ENCODE data around the gene PNPLA6.
A peak's percentile ranks its signal among the peaks of the same experiment; 100 is the strongest.

Gene PNPLA6

DNA sequence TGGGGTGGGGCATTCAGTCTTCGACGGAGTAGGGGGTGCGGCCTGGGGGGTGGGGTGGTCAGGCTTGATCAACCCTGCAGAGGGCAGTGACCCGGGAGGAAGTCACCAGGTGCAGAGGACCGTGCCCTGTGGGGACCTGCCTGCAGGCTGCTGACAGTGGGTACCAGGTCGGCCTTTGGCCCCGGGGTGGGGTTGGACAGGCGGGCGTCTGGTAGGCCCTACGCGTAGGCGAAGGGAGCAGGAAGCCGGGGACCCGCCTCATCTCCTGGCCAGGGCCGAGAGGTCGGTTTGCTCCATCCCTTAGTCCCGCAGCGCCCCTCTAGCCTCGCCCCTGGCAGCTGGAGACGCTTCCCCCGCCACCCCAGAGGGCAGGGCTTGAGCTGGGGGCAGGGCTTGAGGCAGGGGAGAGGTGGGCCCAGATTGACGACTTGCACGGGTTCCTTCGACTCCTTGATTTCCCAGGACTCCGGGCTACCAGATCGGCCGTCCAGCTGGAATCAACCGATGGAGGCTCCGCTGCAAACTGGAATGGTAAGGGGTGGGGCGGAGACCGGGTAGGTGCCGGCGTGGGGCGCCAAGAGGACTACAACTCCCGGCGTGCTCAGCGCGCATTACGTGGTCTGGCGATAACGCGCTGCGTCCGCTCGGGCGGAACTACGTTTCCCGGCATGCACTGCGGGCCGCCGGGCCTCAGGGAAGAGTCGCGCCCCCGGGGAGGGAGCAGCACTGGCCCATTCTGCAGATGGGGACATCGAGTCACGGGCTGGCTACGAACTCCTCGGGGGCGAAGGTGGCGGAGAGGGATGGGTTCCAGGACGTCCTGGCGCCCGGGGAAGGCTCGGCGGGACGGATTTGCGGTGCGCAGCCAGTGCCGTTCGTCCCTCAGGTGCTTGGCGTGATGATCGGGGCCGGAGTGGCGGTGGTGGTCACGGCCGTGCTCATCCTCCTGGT is at the start of gene PNPLA6:
PNPLA6 (plus strand) TSS at position 671 of the 951 bp plus-strand sequence; CDS start at position 743, 72 bp downstream.
- peak; percentile 99 for DNase-seq

- no peak for DNase-seq
Measured at GRCh38 chr19:7486923-7487322, 48.6 kb upstream of the PNPLA6 start.

GRCh38 chr19:7488736-7489353 is 46.7 kb upstream of the PNPLA6 start, which contains the start of gene PEX11G:
Gene PEX11G (minus strand): TSS chr19:7489035. CDS start chr19:7489010, 25 bp downstream.
- peak; percentile 97 for DNase-seq

DNA sequence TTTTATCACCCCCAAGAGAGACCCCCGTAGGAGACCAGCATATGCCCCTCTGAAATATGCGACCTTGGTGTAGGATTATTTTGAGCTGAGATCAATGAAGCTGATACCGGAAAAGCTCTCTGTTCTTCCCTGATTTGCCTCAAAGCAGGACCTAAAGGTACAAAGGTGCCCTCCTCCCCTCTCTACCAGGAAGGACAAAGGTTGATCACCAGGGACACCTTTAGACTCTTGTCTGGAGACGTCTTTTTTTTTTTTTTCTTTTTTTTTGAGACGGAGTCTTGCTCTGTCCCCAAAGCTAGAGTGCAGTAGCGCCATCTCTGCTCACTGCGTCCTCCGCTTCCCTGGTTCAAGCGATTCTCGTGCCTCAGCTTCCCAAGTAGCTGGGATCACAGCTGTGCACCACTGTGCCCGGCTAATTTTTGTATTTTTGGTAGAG is 45.9 kb upstream of the PNPLA6 start:
- DNase-seq: no peak

DNA sequence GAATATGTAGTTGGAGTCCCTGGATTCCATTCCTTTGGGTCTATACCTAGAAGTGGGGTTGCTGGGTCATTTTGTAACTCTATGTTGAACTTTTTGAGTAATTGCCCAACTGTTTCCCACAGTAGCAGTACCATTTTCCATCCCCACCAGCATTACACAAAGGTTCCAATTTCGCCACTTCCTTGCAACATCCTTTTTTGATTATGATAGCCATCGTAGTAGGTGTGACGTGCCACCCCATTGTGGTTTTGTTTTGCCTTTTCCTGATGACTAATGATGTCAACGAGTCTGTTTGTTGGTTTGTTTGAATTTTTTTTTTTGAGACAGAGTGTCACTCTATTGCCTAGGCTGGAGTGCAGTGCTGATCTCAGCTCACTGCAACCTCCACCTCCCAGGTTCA is 43.4 kb upstream of the PNPLA6 start:
- DNase-seq: no peak

GRCh38 chr19:7492558-7492957 is 43.0 kb upstream of the PNPLA6 start:
- DNase-seq: no peak

DNA sequence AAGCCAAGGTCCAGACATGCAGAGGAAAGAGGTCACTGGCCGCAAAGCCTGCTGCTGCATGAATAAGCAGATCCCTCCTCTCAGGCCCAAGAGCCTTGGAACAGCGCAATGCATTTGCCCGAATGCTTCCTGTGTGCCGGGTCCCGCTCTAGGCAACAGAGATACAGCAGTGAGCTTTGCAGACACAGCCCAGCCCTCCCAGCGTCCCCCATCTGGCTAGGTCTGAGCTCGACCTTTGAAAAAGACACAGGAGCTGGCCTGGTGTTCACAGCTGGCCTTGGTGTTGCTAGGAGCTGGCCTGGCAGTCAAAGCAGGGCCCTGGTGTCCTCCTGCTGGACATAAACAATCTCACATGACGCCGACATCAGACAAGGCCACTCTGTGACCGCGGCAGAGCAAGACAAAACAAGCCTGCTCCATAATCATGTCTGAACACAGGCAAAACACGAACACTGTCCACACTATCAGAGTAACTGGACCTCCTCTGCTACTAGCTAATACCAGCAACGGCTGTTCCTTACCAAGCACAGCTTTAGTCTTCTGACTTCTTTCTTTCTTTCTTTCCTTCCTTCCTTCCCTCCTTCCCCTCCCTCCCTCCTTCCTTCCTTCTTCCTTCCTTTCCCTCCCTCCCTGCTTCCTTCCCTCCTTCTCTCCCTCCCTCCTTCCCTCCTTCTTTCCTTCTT is 41.0 kb upstream of the PNPLA6 start:
- DNase-seq: no peak

- DNase-seq: no peak
Measured at GRCh38 chr19:7497292-7497691, 38.2 kb upstream of the PNPLA6 start.

DNA sequence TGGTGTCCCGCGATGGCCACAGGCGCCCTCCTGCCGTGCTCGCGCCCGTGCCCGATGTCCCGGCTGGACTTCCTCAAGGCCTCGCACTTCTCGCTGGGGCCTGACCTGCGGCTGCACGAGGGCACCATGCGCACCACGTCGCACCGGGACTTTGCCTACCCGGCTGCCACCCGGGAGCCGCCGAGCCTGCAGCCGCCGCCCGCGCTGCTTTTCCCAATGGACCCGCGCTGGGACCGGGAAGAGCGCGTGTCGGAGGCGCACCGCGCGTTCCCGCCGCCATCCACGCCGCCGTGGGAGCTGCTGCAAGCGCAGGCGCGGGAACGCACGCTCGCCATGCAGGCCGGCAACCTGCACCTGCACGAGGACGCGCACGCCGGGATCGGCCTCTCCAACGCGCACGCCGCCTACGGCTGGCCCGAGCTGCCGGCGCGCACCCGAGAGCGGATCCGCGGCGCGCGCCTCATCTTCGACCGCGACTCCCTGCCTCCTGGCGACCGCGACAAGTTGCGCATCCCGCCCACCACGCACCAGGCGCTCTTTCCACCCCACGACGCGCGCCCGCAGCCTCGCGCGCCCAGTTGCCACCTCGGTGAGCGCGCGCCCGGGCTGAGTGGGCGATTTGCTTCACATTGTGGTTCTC is 34.6 kb upstream of the PNPLA6 start:
- DNase-seq: peak; percentile 76

GRCh38 chr19:7502552-7502951 is 33.0 kb upstream of the PNPLA6 start:
- DNase-seq: no peak

DNA sequence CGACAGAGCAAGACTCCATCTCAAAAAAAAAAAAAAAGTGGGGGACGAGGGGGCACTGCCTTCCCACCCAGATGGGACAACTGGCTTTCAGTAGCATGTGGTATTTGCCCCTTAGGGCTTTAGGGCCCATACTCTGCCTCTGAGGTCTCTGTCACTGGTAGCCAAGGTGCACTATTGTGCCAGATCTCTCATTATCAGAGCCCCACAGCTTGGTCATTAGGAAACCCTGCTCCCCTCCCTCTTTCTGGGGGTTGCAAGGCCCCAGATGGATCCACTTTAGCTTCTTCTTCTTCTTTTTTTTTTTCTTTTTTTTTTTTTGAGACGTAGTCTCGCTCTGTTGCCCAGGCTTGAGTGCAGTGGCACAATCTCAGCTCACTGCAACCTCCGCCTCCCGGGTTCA is 30.8 kb upstream of the PNPLA6 start:
- no peak for DNase-seq

DNA sequence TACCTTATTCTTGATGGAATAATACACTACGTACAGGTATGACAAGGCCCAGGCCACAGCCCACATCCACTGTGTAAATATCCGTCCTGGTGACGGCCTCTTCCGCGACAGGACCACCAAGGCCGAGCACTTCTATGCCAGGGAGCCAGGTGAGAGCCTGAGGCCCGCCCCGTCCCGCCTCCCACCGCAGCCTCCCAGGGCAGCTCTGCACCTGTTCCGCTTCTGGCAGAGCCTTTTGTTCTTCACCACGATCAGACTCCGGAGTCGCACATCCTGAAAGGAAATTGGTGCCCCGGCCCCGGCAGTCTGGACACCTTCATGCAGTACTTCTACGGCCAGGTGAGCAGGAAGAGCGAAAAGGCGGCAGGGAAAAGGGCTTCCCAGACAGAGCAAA is 30.2 kb upstream of the PNPLA6 start:
- no peak for DNase-seq

DNA sequence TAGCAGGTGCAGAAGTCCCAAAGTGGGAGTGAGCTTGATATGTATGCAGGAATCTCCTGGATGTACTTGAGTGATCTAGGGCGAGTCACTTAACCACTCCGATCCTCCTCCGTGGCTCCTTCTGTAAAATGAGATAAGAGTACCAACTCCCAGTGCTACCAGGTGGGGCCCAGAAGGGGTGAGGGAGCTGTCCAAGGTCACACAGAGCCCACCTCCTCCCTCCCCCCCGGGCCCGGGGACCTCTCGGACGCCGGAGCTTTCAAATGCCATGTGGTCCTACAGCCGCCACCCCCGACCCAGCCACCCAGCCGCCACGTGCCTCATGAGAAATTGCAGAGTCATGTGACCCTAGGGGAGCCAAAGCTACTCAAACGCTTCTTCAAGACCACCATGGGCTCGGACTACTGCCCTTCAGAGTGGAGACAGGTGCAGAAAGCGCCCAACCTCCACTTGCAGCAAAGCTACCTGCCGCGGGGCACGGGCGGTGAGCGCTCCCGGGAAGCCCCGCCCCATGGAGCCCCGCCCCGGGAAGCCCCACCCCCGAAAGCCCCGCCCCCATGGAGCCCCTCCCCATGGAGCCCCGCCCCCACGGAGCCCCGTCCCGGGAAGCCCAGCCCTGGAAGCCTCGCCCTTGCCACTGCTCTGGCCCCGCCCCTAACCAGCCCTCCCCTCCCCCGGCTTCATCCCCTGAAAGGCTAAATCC is 29.7 kb upstream of the PNPLA6 start:
- no peak for DNase-seq

GRCh38 chr19:7506385-7507328 is 28.9 kb upstream of the PNPLA6 start:
- DNase-seq: peak; percentile 77

- DNase-seq: no peak
Measured at GRCh38 chr19:7507884-7508283, 27.6 kb upstream of the PNPLA6 start.

- DNase-seq: no peak
Measured at GRCh38 chr19:7509625-7510024, 25.9 kb upstream of the PNPLA6 start.

- DNase-seq: no peak
Measured at GRCh38 chr19:7512400-7512851, 23.1 kb upstream of the PNPLA6 start.

GRCh38 chr19:7513809-7514642 is 21.5 kb upstream of the PNPLA6 start:
- DNase-seq: no peak

- DNase-seq: no peak
Measured at GRCh38 chr19:7515110-7515644, 20.3 kb upstream of the PNPLA6 start.
